HEK293 (cell line): ENCODE measurements around the gene MRPL9.
A peak's percentile ranks its signal among the peaks of the same experiment; 100 is the strongest.

Experiments
- CTCF ChIA-PET: fragments of 350-600 bp; formaldehyde crosslinking; extraction: SDS; loops from one replicate; lab custom pipeline; 2021; ENCODE audit warnings: antibody characterized with exemption; lab: Yijun Ruan, JAX
- POLR2A ChIA-PET: fragments of 300-600 bp; formaldehyde crosslinking; extraction: SDS; loops from one replicate; lab custom pipeline; 2020; ENCODE audit warnings: antibody characterized with exemption, inconsistent platforms; lab: Yijun Ruan, JAX
- H3K27ac ChIP-seq: fragments of 200-500 bp; sonication (Bioruptor generic); 2 replicates; pipeline ENCODE4 v1.5.1; 2014; ENCODE audit warnings: low read depth, low read length, control low read depth, inconsistent platforms; ENCODE audit errors: extremely low read depth
- H3K36me3 ChIP-seq, 2 experiments: fragments of 200-500 bp in 1 of 2; sonication (Bioruptor generic) in 1 of 2; 1 replicate in 1 of 2; 2 replicates in 1 of 2; pipeline ENCODE4 v1.5.1; 2014 to 2017; ENCODE audit warnings: inconsistent platforms in 2 of 2, low read length in 2 of 2; ENCODE audit not compliant: control insufficient read depth in 2 of 2, insufficient read depth in 1 of 2
- H3K4me1 ChIP-seq: fragments of 200-500 bp; sonication (Bioruptor generic); 2 replicates; pipeline ENCODE4 v1.5.1; 2014; ENCODE audit warnings: mild to moderate bottlenecking, low read length, inconsistent platforms; ENCODE audit not compliant: control insufficient read depth, insufficient read depth
- H3K4me3 ChIP-seq: 2 replicates; pipeline ENCODE4 v1.5.1; 2011; ENCODE audit warnings: low read depth, mild to moderate bottlenecking, control low read depth, low read length, moderate library complexity
- H3K9me3 ChIP-seq: fragments of 200-500 bp; sonication (Bioruptor generic); 2 replicates; pipeline ENCODE4 v1.5.1; 2014; ENCODE audit warnings: low read depth, low read length, inconsistent platforms; ENCODE audit not compliant: control insufficient read depth, insufficient read depth
- EGR2 ChIP-seq: fragments of 450-650 bp; formaldehyde crosslinking; IDR thresholded peaks from 2 replicates; pipeline ENCODE4 v1.5.1; 2016; ENCODE audit warnings: low read depth, missing biosample characterization, missing genetic modification characterization
- HOXD13 ChIP-seq: sonication (generic); formaldehyde crosslinking; IDR thresholded peaks from 2 replicates; pipeline ENCODE4 v1.8.0; 2022; ENCODE audit warnings: missing genetic modification reagents, borderline replicate concordance
- PRDM1 ChIP-seq: fragments of 450-650 bp; formaldehyde crosslinking; IDR thresholded peaks from 2 replicates; pipeline ENCODE4; 2016; ENCODE audit warnings: missing biosample characterization, missing genetic modification characterization
- SP7 ChIP-seq: fragments of 450-650 bp; formaldehyde crosslinking; IDR thresholded peaks from 2 replicates; pipeline ENCODE4 v1.5.1; 2016; ENCODE audit warnings: missing biosample characterization, missing genetic modification characterization
- ZBTB17 ChIP-seq: fragments of 450-650 bp; formaldehyde crosslinking; IDR thresholded peaks from 2 replicates; pipeline ENCODE4 v1.5.1; 2016; ENCODE audit warnings: missing biosample characterization, missing genetic modification characterization
- ZFHX2 ChIP-seq: fragments of 450-650 bp; formaldehyde crosslinking; conservative IDR thresholded peaks from 2 replicates; pipeline ENCODE4 v1.5.1; 2016; ENCODE audit warnings: missing biosample characterization, missing genetic modification characterization
- ZFP69B ChIP-seq: fragments of 450-650 bp; formaldehyde crosslinking; IDR thresholded peaks from 2 replicates; pipeline ENCODE4 v1.5.1; 2016; ENCODE audit warnings: missing biosample characterization, missing genetic modification characterization
- ZNF169 ChIP-seq: fragments of 450-650 bp; formaldehyde crosslinking; IDR thresholded peaks from 2 replicates; pipeline ENCODE4 v1.5.1; 2016; ENCODE audit warnings: missing biosample characterization, missing genetic modification characterization
- ZNF302 ChIP-seq: fragments of 450-650 bp; formaldehyde crosslinking; IDR thresholded peaks from 2 replicates; pipeline ENCODE4 v1.5.1; 2016; ENCODE audit warnings: missing biosample characterization, missing genetic modification characterization, low read depth
- ZNF366 ChIP-seq: fragments of 450-650 bp; formaldehyde crosslinking; conservative IDR thresholded peaks from 2 replicates; pipeline ENCODE4 v1.5.1; 2016; ENCODE audit warnings: missing biosample characterization, missing genetic modification characterization
- ZNF426 ChIP-seq: fragments of 450-650 bp; formaldehyde crosslinking; IDR thresholded peaks from 2 replicates; pipeline ENCODE4 v1.5.1; 2017; ENCODE audit warnings: missing biosample characterization, missing genetic modification characterization, mild to moderate bottlenecking, inconsistent platforms, moderate library complexity
- ZNF558 ChIP-seq: fragments of 450-650 bp; formaldehyde crosslinking; IDR thresholded peaks from 2 replicates; pipeline ENCODE4 v1.5.1; 2016; ENCODE audit warnings: missing biosample characterization, missing genetic modification characterization
- ZNF654 ChIP-seq: fragments of 450-650 bp; formaldehyde crosslinking; IDR thresholded peaks from 2 replicates; pipeline ENCODE4 v1.5.1; 2016; ENCODE audit warnings: low read depth, missing biosample characterization, missing genetic modification characterization
- ZNF747 ChIP-seq: fragments of 450-650 bp; formaldehyde crosslinking; IDR thresholded peaks from 2 replicates; pipeline ENCODE4 v1.5.1; 2016; ENCODE audit warnings: missing biosample characterization, missing genetic modification characterization
- TF ChIP-seq, protein P1 (sequence below): fragments of 450-650 bp; formaldehyde crosslinking; IDR thresholded peaks from 2 replicates; pipeline ENCODE4 v1.5.1; 2016; ENCODE audit warnings: missing biosample characterization, missing genetic modification characterization
- TF ChIP-seq, protein P2 (sequence below): fragments of 450-650 bp; formaldehyde crosslinking; IDR thresholded peaks from 2 replicates; pipeline ENCODE4 v1.5.1; 2016; ENCODE audit warnings: missing biosample characterization, missing genetic modification characterization

Gene MRPL9

DNA sequence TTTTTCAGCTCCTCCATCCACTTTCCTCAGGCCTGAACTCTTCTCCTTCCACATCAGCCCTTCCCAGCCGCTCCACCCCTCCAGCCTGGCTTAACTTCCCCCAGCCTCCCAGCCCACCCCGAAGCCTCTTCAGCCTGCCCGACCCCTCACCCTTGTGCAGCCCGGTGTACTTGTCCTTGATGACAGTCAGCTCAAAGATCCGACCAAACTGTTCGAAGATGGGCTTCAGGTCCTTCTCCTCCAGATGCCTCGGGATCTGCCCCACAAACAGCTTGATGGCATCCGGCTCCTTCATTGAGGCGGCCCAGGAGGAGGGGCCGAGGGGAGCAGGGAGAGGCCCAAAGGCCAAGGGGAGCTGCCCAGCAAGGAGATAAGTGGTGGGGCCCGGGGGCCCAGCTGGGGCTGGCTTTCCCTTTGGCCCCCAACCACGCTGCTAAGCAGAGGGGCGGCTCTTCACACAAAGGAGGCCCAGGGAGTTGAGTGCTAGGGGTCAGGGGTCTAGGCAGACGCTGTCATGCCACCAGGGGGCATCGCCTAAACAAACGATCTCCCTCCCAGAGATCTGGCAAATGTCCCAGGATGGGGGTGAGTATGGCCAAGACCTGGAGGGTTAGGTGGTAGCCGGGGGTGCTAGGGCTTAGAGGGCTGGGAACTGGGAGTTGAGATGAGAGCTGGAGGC lies 47.4 kb downstream of the MRPL9 start (continued):
- TF ChIP-seq, protein P1, sequence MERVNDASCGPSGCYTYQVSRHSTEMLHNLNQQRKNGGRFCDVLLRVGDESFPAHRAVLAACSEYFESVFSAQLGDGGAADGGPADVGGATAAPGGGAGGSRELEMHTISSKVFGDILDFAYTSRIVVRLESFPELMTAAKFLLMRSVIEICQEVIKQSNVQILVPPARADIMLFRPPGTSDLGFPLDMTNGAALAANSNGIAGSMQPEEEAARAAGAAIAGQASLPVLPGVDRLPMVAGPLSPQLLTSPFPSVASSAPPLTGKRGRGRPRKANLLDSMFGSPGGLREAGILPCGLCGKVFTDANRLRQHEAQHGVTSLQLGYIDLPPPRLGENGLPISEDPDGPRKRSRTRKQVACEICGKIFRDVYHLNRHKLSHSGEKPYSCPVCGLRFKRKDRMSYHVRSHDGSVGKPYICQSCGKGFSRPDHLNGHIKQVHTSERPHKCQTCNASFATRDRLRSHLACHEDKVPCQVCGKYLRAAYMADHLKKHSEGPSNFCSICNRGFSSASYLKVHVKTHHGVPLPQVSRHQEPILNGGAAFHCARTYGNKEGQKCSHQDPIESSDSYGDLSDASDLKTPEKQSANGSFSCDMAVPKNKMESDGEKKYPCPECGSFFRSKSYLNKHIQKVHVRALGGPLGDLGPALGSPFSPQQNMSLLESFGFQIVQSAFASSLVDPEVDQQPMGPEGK (tag by site-specific recombination) = no peak
- TF ChIP-seq SP7 (0 out of 2 replicates have a peak, but pooled peaks have one; percentile 15), ZNF426 (no peak), ZNF558 (tag by site-specific recombination) (no peak), ZNF302 (no peak)
- TF ChIP-seq, all 188 proteins: peak for 15

DNA sequence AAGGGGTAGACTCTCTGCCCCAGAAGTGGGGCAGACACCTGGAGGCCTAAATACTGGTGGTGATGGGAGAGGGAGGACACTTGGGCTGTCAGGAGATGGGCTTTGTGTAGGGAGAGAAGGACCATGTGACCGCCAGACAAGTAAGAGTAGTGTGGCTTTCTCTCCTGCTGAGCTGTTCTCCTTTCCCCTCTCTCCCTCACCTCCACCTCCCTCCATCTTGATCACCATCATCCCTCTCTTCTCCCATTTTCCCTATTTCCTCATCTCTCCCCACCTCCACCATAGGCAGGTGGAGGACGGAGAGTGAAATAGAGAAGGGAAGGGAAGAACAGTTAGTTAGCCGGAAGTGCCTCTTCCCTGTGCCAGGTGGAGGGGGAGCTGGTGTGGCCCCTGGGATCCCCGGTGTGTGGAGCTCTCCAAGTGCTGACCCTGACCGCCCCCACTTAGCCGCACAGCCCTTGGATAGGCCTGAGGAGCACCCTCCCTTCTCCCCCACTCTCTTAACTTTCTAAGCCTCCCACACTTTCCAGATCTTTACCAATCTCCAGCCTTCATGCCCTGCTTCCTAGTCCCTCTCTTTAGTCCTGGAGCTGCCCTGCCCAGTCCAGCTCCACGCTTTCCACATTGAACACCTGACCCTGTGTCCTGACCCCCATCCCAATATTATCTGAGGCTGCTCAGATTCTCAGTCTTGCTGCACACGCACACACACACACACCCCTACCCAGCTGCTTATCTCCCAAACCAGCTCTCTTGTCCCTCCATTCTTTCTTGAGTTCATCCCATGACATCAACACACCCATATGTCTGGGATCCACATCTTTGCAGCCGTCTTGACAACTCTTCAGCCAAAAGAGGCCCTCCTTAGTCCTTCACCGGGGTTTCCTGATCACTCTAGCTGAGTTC lies 48.2 kb downstream of the MRPL9 start:
- H3K36me3 ChIP-seq = no peaks in the 10 kb centered on the region
- CTCF ChIA-PET = interaction anchor here (0.8 to 1.6 kb wide), 5 partner anchors 17 to 121 kb away, joined by 3 to 6 read pairs (median 3); no protein-coding TSS in a partner anchor
- TF ChIP-seq ZNF747 = no peak
- TF ChIP-seq ZFHX2 (tag by site-specific recombination) = peak; percentile 59
- peak; percentile 91 for TF ChIP-seq PRDM1 (tag by site-specific recombination)
- TF ChIP-seq EGR2 (tag by site-specific recombination) = peak; percentile 51; the same call in 1 of the 2 replicates
- 0 out of 2 replicates have a peak, but pooled peaks have one; percentile 24 for TF ChIP-seq ZNF366 (tag by site-specific recombination)
- no peak for TF ChIP-seq HOXD13
- TF ChIP-seq ZNF654 (tag by site-specific recombination) = no peak
- TF ChIP-seq ZFP69B (tag by site-specific recombination) = no peak
- TF ChIP-seq, protein P2, sequence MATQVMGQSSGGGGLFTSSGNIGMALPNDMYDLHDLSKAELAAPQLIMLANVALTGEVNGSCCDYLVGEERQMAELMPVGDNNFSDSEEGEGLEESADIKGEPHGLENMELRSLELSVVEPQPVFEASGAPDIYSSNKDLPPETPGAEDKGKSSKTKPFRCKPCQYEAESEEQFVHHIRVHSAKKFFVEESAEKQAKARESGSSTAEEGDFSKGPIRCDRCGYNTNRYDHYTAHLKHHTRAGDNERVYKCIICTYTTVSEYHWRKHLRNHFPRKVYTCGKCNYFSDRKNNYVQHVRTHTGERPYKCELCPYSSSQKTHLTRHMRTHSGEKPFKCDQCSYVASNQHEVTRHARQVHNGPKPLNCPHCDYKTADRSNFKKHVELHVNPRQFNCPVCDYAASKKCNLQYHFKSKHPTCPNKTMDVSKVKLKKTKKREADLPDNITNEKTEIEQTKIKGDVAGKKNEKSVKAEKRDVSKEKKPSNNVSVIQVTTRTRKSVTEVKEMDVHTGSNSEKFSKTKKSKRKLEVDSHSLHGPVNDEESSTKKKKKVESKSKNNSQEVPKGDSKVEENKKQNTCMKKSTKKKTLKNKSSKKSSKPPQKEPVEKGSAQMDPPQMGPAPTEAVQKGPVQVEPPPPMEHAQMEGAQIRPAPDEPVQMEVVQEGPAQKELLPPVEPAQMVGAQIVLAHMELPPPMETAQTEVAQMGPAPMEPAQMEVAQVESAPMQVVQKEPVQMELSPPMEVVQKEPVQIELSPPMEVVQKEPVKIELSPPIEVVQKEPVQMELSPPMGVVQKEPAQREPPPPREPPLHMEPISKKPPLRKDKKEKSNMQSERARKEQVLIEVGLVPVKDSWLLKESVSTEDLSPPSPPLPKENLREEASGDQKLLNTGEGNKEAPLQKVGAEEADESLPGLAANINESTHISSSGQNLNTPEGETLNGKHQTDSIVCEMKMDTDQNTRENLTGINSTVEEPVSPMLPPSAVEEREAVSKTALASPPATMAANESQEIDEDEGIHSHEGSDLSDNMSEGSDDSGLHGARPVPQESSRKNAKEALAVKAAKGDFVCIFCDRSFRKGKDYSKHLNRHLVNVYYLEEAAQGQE (tag by site-specific recombination) = peak; percentile 72
- TF ChIP-seq, all 188 proteins: peak for 5
- POLR2A ChIA-PET = no interaction called here
- H3K9me3 ChIP-seq = no peaks in the 10 kb centered on the region
- no peak overlapping the region for H3K27ac ChIP-seq
- no peaks in the 10 kb centered on the region for H3K4me1 ChIP-seq
- no peak overlapping the region for H3K4me3 ChIP-seq

DNA sequence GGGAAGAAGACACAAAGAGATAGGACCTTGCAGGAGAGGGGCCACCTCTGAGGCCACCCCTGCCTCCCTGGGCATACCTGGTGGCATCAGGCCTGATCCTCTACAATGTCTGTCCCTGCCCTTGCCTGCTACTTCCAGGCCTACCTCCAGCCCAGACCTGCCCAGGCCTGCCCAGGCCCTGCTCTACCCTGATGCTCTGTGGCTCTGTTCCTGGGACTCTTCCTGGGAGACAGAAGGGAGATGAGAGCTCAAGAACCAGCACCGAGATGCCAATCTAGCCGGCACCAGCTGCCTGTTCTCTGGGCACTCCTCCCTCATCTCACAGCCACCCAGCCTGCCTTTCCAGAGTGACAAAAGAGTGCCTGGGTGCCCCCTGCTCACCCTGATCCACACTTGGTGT lies 49.4 kb downstream of the MRPL9 start:
- Histone ChIP-seq H3K36me3 (no peaks in the 10 kb centered on the region), H3K27ac (no peak overlapping the region), H3K4me1 (no peaks in the 10 kb centered on the region), H3K9me3 (no peaks in the 10 kb centered on the region), H3K4me3 (no peak overlapping the region)
- TF ChIP-seq ZNF169 (no peak), ZBTB17 (tag by site-specific recombination) (peak; percentile 34)
- CTCF ChIA-PET = interaction anchor here (0.8 kb wide), 1 partner anchor 122 kb away, joined by 3 read pairs; no protein-coding TSS in a partner anchor
- POLR2A ChIA-PET = no interaction called here
